A549 (cell line): Measurements from ENCODE around the gene LRRC41. TPM values are rescaled to one million over a fixed set of nuclear protein-coding genes. Genes with fewer than 3 reads are reported as not detected.

ENCODE experiments used
- ATAC-seq, 2 experiments: fragments of 200-7000 bp in 1 of 2; fragments of >200 bp in 1 of 2; cut with Nextera tagmentation in 1 of 2; cut with Tn5 transposase in 1 of 2; 3 replicates each; pipeline versions ENCODE4 v1.8.0 to v1.9.1; 2018 to 2020; ENCODE audit warnings: mild to moderate bottlenecking in 1 of 2, moderate library complexity in 1 of 2
- CTCF ChIA-PET: fragments of 300-600 bp; sonication (Branson Sonifier 250); formaldehyde crosslinking; extraction: SDS; loops from one replicate; lab custom pipeline; 2021; ENCODE audit warnings: antibody characterized with exemption, inconsistent platforms; lab: Yijun Ruan, JAX
- POLR2A ChIA-PET: fragments of 350-600 bp; formaldehyde crosslinking; extraction: SDS; loops from one replicate; lab custom pipeline; 2021; ENCODE audit warnings: antibody characterized with exemption, inconsistent platforms; lab: Yijun Ruan, JAX
- DNase-seq, 2 experiments: peaks; one replicate each; pipeline versions ENCODE4 v3.0.0 to v3.0.0-alpha.2; 2011 to 2016; ENCODE audit warnings: low read depth in 1 of 2, low spot score in 1 of 2
- FAIRE-seq: peaks from 2 replicates; lab custom pipeline; 2011; peaks lifted over from hg19 to GRCh38; lab: Jason Lieb, UNC
- H3K27ac ChIP-seq, 2 experiments: fragments of >200 bp; sonication (Bioruptor Twin); formaldehyde crosslinking; 3 replicates each; pipeline ENCODE4 v1.5.1; 2016 to 2017
- H3K4me1 ChIP-seq: fragments of >200 bp; sonication (Bioruptor Twin); formaldehyde crosslinking; 3 replicates; pipeline ENCODE4 v1.6.1; 2016
- H3K4me2 ChIP-seq: fragments of >200 bp; sonication (Bioruptor Twin); formaldehyde crosslinking; 3 replicates; pipeline ENCODE4 v1.6.1; 2016
- H3K4me3 ChIP-seq: fragments of >200 bp; sonication (Bioruptor Twin); formaldehyde crosslinking; 3 replicates; pipeline ENCODE4 v1.5.1; 2016
- H3K9me3 ChIP-seq: fragments of >200 bp; sonication (Bioruptor Twin); formaldehyde crosslinking; 3 replicates; pipeline ENCODE4 v1.6.1; 2016
- BCL3 ChIP-seq: fragments of >200 bp; sonication (Bioruptor Twin); formaldehyde crosslinking; IDR thresholded peaks from 3 replicates; pipeline ENCODE4 v1.6.1; 2016
- BHLHE40 ChIP-seq: IDR thresholded peaks from 2 replicates; pipeline ENCODE4 v1.6.1; 2012; ENCODE audit warnings: low read depth, low read length, inconsistent platforms
- CBX2 ChIP-seq: fragments of 200-600 bp; sonication (generic); IDR thresholded peaks from 2 replicates; pipeline ENCODE4 v1.6.1; 2016; ENCODE audit warnings: low read depth, mild to moderate bottlenecking, borderline replicate concordance
- CEBPB ChIP-seq, 2 experiments: fragments of >200 bp in 1 of 2; sonication (Bioruptor Twin) in 1 of 2; formaldehyde crosslinking in 1 of 2; IDR thresholded peaks; 2 replicates each; pipeline ENCODE4 v1.6.1; 2012 to 2016
- E2F6 ChIP-seq: IDR thresholded peaks from 2 replicates; pipeline ENCODE4 v1.6.1; 2012; ENCODE audit warnings: low read depth, borderline replicate concordance
- EHMT2 ChIP-seq: fragments of 200-600 bp; sonication (generic); IDR thresholded peaks from 2 replicates; pipeline ENCODE4 v1.6.1; 2016; ENCODE audit warnings: antibody characterized with exemption, low read depth, mild to moderate bottlenecking, moderate library complexity
- EP300 ChIP-seq, 2 experiments: fragments of >200 bp; sonication (Bioruptor Twin); formaldehyde crosslinking; IDR thresholded peaks; 2 replicates in 1 of 2; 3 replicates in 1 of 2; pipeline ENCODE4 v1.6.1; 2016 to 2017
- FOSB ChIP-seq: fragments of 250-450 bp; sonication (Bioruptor Pico); IDR thresholded peaks from 2 replicates; pipeline ENCODE4 v1.5.0; 2020; ENCODE audit warnings: mild to moderate bottlenecking, moderate library complexity
- HDAC2 ChIP-seq: fragments of 200-600 bp; sonication (generic); IDR thresholded peaks from 2 replicates; pipeline ENCODE4 v1.6.1; 2016
- HEYL ChIP-seq: fragments of 250-450 bp; sonication (Bioruptor Pico); IDR thresholded peaks from 2 replicates; pipeline ENCODE4 v1.8.0; 2021; ENCODE audit warnings: mild to moderate bottlenecking, moderate library complexity
- HOXB5 ChIP-seq: fragments of 250-450 bp; sonication (Bioruptor Pico); IDR thresholded peaks from 2 replicates; pipeline ENCODE4 v1.5.0; 2020; ENCODE audit warnings: mild to moderate bottlenecking, moderate library complexity
- JUNB ChIP-seq: fragments of >200 bp; sonication (Bioruptor Twin); formaldehyde crosslinking; IDR thresholded peaks from 2 replicates; pipeline ENCODE4 v1.6.1; 2016
- MYC ChIP-seq: IDR thresholded peaks from 2 replicates; pipeline ENCODE4 v1.6.1; 2012; ENCODE audit warnings: mild to moderate bottlenecking, inconsistent platforms, low read length, improper control_type of control experiment, borderline replicate concordance
- NPAS2 ChIP-seq: fragments of 250-450 bp; sonication (Bioruptor Pico); IDR thresholded peaks from 2 replicates; pipeline ENCODE4 v1.8.0; 2022; ENCODE audit warnings: mild to moderate bottlenecking, moderate library complexity, borderline replicate concordance
- NR3C1 ChIP-seq: fragments of >200 bp; sonication (Bioruptor Twin); formaldehyde crosslinking; IDR thresholded peaks from 3 replicates; pipeline ENCODE4 v1.6.1; 2017
- PBX3 ChIP-seq: IDR thresholded peaks from 2 replicates; pipeline ENCODE4 v1.6.1; 2012
- PHF8 ChIP-seq: fragments of 200-600 bp; sonication (generic); IDR thresholded peaks from 2 replicates; pipeline ENCODE4 v1.6.1; 2016; ENCODE audit warnings: low read depth, mild to moderate bottlenecking, antibody characterized with exemption, moderate library complexity, borderline replicate concordance
- POLR2AphosphoS2 ChIP-seq: conservative IDR thresholded peaks from 2 replicates; pipeline ENCODE4 v1.6.1; 2012; ENCODE audit warnings: low read length, improper control_type of control experiment, inconsistent platforms
- RAD21 ChIP-seq, 2 experiments: fragments of >200 bp in 1 of 2; sonication (Bioruptor Twin) in 1 of 2; formaldehyde crosslinking in 1 of 2; IDR thresholded peaks in 1 of 2; conservative IDR thresholded peaks in 1 of 2; 2 replicates in 1 of 2; 3 replicates in 1 of 2; pipeline ENCODE4 v1.6.1; 2012 to 2018; ENCODE audit warnings: inconsistent platforms in 1 of 2
- RARB ChIP-seq: fragments of 250-450 bp; sonication (Bioruptor Pico); IDR thresholded peaks from 2 replicates; pipeline ENCODE4 v1.8.0; 2021; ENCODE audit warnings: mild to moderate bottlenecking, moderate library complexity
- RNF2 ChIP-seq: fragments of 200-600 bp; sonication (generic); IDR thresholded peaks from 2 replicates; pipeline ENCODE4 v1.6.1; 2016; ENCODE audit warnings: low read depth, mild to moderate bottlenecking, antibody characterized with exemption, moderate library complexity, borderline replicate concordance
- SMC3 ChIP-seq: fragments of >200 bp; sonication (Bioruptor Twin); formaldehyde crosslinking; IDR thresholded peaks from 3 replicates; pipeline ENCODE4 v1.6.1; 2018; ENCODE audit warnings: inconsistent platforms
- TP53 ChIP-seq: fragments of 250-450 bp; sonication (Bioruptor Pico); IDR thresholded peaks from 2 replicates; pipeline ENCODE4 v1.5.0; 2021; ENCODE audit warnings: mild to moderate bottlenecking, moderate library complexity
- WGBS: methylation state at CpG from one replicate; pipeline ENCODE4 v1.1.6; 2017; ENCODE audit errors: missing lambda C conversion rate; 5-methylcytosine and 5-hydroxymethylcytosine counted together
- polyA plus RNA-seq, 4 experiments: library from polyadenylated mRNA; depleted of rRNA in 3 of 4; stranded (reverse); fragments of >200 nt; fragmentation: RNase III in 1 of 4; extraction: RNeasy Plus Mini Kit Qiagen cat#74134 plus additional on column Dnase treatment in 1 of 4; gene quantifications; 2 replicates in 3 of 4; 3 replicates in 1 of 4; pipeline ENCODE4 v1.2.3, GENCODE V29; 2011 to 2017

LRRC41 gene
- polyA plus RNA-seq, 2 of the 4 experiments (the other 2 are of a cell fraction): 28.6 to 33.4 TPM

- no peak for FAIRE-seq
- CTCF ChIA-PET: interaction anchor here (0.7 to 0.9 kb wide), 2 partner anchors 24 to 775 kb away, joined by 3 read pairs; no protein-coding TSS in a partner anchor
- H3K4me1 ChIP-seq: no peaks in the 10 kb centered on the region
- 86% methylated on average over 1 of the region's 1 CpG for WGBS
- POLR2A ChIA-PET: no interaction called here
- H3K9me3 ChIP-seq: no peaks in the 10 kb centered on the region
- H3K4me3 ChIP-seq: no peak overlapping the region
- H3K27ac ChIP-seq: no peak overlapping the region
- no peak for DNase-seq
- no peak for TF ChIP-seq CEBPB (IDR thresholded peaks at IDR 0.05)
- no peak for TF ChIP-seq TP53
- no peak for TF ChIP-seq HDAC2
- TF ChIP-seq RARB (CRISPR knock-in tag): no peak
- TF ChIP-seq PBX3: no peak
- TF ChIP-seq POLR2AphosphoS2: no peak
- no peak for TF ChIP-seq PHF8
- TF ChIP-seq RAD21 (conservative IDR thresholded peaks at IDR 0.05 in 1 of 2, IDR thresholded peaks at IDR 0.05 in 1 of 2): no peak
- TF ChIP-seq BCL3: no peak
- no peak for TF ChIP-seq EHMT2
- TF ChIP-seq BHLHE40: no peak
- no peak for TF ChIP-seq SMC3
- TF ChIP-seq RNF2: no peak
- TF ChIP-seq JUNB: no peak
- no peak for TF ChIP-seq E2F6
- TF ChIP-seq EP300 (IDR thresholded peaks at IDR 0.05): no peak
- TF ChIP-seq HOXB5 (CRISPR knock-in tag): no peak
- no peak for ATAC-seq
- H3K4me2 ChIP-seq: no peak overlapping the region
Measured at GRCh38 chr1:46268578-46268977, 34.8 kb downstream of the LRRC41 start.

GRCh38 chr1:46263146-46263545 lies 40.3 kb downstream of the LRRC41 start:
- CTCF ChIA-PET: no interaction called here
- H3K4me2 ChIP-seq: no peak overlapping the region
- 93% methylated on average over 2 of the region's 2 CpGs for WGBS
- H3K4me1 ChIP-seq: no peaks in the 10 kb centered on the region
- POLR2A ChIA-PET: no interaction called here
- no peak overlapping the region for H3K4me3 ChIP-seq
- DNase-seq (no peak), FAIRE-seq (no peak), ATAC-seq (no peak)
- no peak overlapping the region for H3K27ac ChIP-seq
- no peaks in the 10 kb centered on the region for H3K9me3 ChIP-seq
- TF ChIP-seq MYC: no peak
- TF ChIP-seq BCL3: no peak

- FAIRE-seq (no peak), DNase-seq (no peak)
- Histone ChIP-seq H3K4me3 (no peak overlapping the region), H3K9me3 (no peaks in the 10 kb centered on the region)
- POLR2A ChIA-PET: no interaction called here
- TF ChIP-seq MYC (no peak), FOSB (CRISPR knock-in tag) (no peak), NPAS2 (CRISPR knock-in tag) (no peak), HEYL (CRISPR knock-in tag) (no peak), BCL3 (no peak), NR3C1 (no peak), PBX3 (no peak), JUNB (no peak), CBX2 (no peak), RNF2 (no peak), PHF8 (no peak)
- TF ChIP-seq, all 56 proteins: peak for 0
- Histone ChIP-seq H3K4me2 (no peak overlapping the region), H3K27ac (no peak overlapping the region), H3K4me1 (no peaks in the 10 kb centered on the region)
- WGBS: 91% methylated on average over 1 of the region's 1 CpG
- no peak for ATAC-seq
- CTCF ChIA-PET: no interaction called here
Measured at GRCh38 chr1:46262508-46262907, 40.9 kb downstream of the LRRC41 start.
